Duodenal mucosa (tissue), 2 donors: ENCODE measurements around the gene STEAP3.

Source experiments
- H3K27ac ChIP-seq: one replicate; pipeline ENCODE4 v1.7.0; 2013; ENCODE audit warnings: low read depth, low read length
- H3K27me3 ChIP-seq, 2 donors: one replicate each; pipeline ENCODE4 v1.7.0; 2013; ENCODE audit warnings: low read length in 2 of 2, control low read depth in 1 of 2; ENCODE audit not compliant: insufficient read depth in 2 of 2, control insufficient read depth in 1 of 2
- H3K36me3 ChIP-seq, 2 donors: one replicate each; pipeline ENCODE4 v1.7.0; 2013; ENCODE audit warnings: low read length in 2 of 2, control low read depth in 1 of 2; ENCODE audit not compliant: insufficient read depth in 2 of 2, control insufficient read depth in 1 of 2
- H3K4me1 ChIP-seq, 2 donors: one replicate each; pipeline ENCODE4 v1.7.0; 2013; ENCODE audit warnings: low read length in 2 of 2, control low read depth in 1 of 2; ENCODE audit not compliant: insufficient read depth in 2 of 2, control insufficient read depth in 1 of 2
- H3K4me3 ChIP-seq, 2 donors: one replicate each; pipeline ENCODE4 v1.7.0; 2013; ENCODE audit warnings: low read length in 2 of 2, low read depth in 1 of 2
- H3K9ac ChIP-seq, 2 donors: one replicate each; pipeline ENCODE4 v1.7.0; 2013; ENCODE audit warnings: low read length in 2 of 2, low read depth in 1 of 2
- H3K9me3 ChIP-seq, 2 donors: one replicate each; pipeline ENCODE4 v1.7.0; 2013; ENCODE audit warnings: low read length in 2 of 2, control low read depth in 1 of 2; ENCODE audit not compliant: control insufficient read depth in 1 of 2

Gene STEAP3

DNA sequence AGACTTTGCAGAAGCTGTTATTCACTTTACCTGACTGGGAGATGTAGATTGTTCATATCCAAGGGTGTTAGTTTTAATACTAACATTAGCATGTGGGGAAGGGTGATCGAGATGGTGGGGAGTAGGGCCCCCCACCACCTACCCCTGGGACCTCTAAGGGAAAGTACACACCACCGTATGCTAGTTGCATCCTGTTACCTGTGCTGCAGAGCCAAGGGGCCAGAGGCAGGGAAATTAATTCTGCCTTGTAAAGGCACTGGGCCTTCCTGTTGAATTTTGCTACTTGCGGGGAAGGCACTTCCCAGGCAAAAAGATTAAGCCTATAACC is 9.0 kb downstream of the STEAP3 start:
- Histone ChIP-seq H3K4me1 (no peaks in the 10 kb centered on the region), H3K9ac (no peak overlapping the region), H3K27ac (no peak overlapping the region), H3K36me3 (peaks cover 0 to 4% of the 10 kb centered on the region in 2 donors), H3K9me3 (no peaks in the 10 kb centered on the region), H3K4me3 (no peak overlapping the region), H3K27me3 (no peaks in the 10 kb centered on the region)

DNA sequence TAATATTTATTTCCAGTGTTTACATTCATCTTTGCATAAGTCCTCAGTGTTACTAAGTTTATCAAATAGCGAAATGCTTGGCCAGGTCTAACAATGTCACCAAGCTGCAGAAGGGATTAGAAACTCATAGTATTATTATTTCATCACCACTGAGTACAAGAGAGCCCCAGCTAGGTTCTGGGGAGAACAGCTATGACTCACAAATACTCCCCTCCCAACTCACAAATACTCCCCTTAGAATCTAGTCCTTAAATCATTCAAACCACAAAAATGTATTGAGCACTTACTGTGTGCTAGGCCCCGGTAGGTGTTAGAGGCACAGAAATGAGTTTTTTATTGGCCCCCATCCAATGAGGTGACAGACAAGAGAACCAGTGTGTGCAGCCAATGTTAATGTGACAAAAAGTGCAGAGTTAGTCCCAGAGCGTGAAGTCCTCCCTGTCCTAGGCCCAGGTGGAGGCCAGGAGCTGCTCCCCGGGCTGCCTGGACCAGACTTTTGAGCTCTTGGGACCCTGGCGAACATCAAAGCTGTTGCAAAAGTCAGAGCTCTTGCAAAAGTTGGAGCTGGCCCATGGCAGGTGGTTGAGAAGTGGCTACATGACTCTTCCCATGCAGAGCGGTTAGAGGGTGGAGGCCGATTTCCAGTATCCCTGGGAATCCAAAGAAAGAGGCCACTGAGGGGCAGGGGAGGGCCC is 9.8 kb downstream of the STEAP3 start:
- Histone ChIP-seq H3K9me3 (no peaks in the 10 kb centered on the region), H3K9ac (no peak overlapping the region), H3K4me1 (no peaks in the 10 kb centered on the region), H3K27ac (no peak overlapping the region), H3K36me3 (peaks cover 0 to 4% of the 10 kb centered on the region in 2 donors), H3K4me3 (no peak overlapping the region), H3K27me3 (no peaks in the 10 kb centered on the region)

DNA sequence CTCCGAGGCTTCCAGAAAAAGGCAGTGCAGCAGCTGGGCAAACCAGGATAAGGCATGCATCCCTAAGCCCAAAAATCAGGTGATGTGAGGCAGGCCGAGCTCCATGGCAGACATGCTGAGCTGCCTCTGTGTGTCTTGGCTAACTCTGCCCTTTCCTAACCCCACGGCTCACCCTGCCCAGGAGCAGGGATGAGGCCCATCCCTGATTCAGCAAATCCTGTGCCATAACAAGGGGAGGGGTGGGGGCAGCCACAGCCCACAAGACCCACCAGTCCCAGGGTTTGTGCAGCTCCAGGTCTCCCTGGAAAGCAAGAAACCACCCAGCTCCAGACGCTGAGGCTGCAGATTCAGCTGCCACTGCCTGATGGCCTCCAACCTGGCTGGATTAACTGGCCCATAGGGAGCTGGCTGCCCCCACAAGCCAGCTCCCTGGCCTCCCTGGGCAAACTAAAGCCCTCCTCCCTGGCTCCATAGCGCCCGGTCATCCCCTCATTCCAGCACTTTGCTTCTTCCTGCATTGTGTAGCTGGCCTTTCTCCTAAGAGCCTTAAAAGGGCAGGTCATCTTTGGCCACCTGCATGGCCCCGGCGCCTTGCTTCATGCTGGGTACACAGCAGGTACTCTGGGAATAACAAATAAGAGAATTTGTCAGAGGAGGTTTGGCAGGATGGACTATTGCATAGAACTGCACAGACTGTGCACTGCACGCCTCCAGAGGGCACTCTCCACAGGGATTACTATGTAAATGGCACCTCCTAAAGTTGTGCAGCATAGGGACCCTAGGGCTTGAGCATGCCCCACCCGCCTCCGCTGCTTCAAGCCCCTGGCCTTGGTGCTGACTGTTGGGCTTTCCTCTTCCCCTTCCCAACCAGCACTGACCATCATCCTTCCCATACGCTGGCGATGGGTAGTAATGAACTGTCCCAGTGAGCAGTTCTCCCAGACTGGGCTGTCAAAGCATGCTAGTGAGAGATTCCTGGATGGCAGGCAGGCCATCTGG is 10.7 kb downstream of the STEAP3 start:
- Histone ChIP-seq H3K9ac (no peak overlapping the region), H3K36me3 (peaks cover 0 to 4% of the 10 kb centered on the region in 2 donors), H3K4me3 (no peak overlapping the region), H3K27ac (no peak overlapping the region), H3K4me1 (no peaks in the 10 kb centered on the region), H3K27me3 (no peaks in the 10 kb centered on the region), H3K9me3 (no peaks in the 10 kb centered on the region)

DNA sequence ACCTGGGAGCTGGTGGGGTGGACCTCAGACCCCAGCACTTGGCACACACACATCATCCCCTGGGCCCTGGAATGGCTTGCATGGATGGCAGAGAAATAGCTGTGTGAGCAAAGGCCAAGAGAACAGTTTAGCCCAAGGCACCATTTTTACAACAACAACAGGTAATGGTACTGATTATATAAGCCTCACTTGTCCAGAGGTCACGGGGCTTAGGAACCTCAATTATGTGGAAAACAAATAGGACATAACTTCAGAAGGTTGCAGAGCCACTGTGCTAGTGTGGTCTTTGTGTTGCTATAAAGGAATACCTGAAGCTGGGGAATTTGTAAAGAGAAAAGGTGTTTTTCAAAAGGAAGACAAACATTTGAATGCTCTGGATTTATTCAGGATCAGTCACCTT is 13.2 kb downstream of the STEAP3 start:
- H3K9me3 ChIP-seq = no peaks in the 10 kb centered on the region
- peaks cover 8 to 10% of the 10 kb centered on the region in 2 donors for H3K4me1 ChIP-seq
- H3K27ac ChIP-seq = no peak overlapping the region
- no peak overlapping the region for H3K4me3 ChIP-seq
- H3K27me3 ChIP-seq = no peaks in the 10 kb centered on the region
- no peak overlapping the region for H3K9ac ChIP-seq
- H3K36me3 ChIP-seq = no peaks in the 10 kb centered on the region

DNA sequence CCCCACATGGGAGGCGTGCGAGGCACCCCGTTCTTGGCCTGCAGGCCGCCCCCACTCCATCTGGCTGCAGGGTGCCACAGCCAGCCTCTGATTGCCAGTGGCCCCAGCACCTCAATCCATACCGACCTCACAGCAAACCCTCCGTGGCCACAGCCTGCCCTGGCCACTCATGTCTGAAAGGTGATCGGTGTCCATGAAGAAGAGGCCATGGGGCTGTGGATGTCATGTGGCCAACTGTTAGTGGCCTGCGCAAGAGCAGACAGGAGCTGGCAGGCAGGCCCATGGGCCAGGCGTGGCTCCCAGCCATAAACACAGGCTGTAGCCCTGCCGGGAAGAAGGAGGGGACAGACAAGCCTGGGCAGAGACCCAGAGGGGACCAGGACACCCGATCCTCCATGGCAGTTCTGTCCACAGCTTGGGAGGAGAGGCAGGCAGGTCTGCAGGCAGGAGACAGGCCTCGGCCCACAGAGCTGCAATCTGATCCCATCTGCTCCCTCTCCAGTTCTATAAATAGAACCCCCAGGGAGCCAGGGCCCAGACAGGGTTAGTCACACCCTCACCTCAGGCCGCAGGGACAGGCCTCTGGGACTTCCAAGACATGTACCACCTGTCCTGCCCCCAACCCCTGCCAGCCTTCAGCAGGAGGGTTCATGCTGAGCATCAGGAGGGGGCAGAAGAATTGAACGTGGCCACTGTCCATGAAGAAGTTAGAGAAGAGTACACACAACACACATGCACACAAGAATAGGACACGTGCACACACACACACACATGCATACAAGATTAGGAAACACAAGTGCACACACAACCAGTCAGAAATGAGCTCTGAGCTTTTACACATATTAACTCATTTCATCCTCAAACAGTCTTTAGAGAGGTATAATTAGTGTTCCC is 16.9 kb downstream of the STEAP3 start:
- Histone ChIP-seq H3K9me3 (no peaks in the 10 kb centered on the region), H3K4me1 (peaks cover 8 to 10% of the 10 kb centered on the region in 2 donors), H3K36me3 (peaks cover 1 to 2% of the 10 kb centered on the region in 2 donors), H3K27me3 (no peaks in the 10 kb centered on the region), H3K9ac (no peak overlapping the region), H3K4me3 (no peak overlapping the region), H3K27ac (no peak overlapping the region)

DNA sequence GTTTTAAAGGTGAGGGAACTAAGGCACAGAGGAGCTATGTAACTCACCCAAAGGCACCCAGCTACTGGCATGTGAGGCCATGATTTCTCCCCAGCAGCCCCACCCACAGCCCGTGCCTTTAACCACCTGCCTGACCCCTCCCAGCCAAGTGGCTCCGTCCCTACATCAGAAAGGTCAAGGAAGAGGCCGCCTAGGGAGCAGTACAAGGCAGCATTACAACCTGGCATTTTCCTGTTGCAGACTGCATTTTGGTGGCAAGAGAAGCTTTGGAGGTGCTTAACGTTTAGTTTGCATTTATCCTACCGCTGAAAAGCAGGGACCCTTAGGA is 17.5 kb downstream of the STEAP3 start:
- peaks cover 6 to 8% of the 10 kb centered on the region in 2 donors for H3K36me3 ChIP-seq
- H3K4me3 ChIP-seq = no peak overlapping the region
- H3K4me1 ChIP-seq = peaks cover 8 to 10% of the 10 kb centered on the region in 2 donors
- no peaks in the 10 kb centered on the region for H3K9me3 ChIP-seq
- H3K27ac ChIP-seq = no peak overlapping the region
- no peaks in the 10 kb centered on the region for H3K27me3 ChIP-seq
- no peak overlapping the region for H3K9ac ChIP-seq

DNA sequence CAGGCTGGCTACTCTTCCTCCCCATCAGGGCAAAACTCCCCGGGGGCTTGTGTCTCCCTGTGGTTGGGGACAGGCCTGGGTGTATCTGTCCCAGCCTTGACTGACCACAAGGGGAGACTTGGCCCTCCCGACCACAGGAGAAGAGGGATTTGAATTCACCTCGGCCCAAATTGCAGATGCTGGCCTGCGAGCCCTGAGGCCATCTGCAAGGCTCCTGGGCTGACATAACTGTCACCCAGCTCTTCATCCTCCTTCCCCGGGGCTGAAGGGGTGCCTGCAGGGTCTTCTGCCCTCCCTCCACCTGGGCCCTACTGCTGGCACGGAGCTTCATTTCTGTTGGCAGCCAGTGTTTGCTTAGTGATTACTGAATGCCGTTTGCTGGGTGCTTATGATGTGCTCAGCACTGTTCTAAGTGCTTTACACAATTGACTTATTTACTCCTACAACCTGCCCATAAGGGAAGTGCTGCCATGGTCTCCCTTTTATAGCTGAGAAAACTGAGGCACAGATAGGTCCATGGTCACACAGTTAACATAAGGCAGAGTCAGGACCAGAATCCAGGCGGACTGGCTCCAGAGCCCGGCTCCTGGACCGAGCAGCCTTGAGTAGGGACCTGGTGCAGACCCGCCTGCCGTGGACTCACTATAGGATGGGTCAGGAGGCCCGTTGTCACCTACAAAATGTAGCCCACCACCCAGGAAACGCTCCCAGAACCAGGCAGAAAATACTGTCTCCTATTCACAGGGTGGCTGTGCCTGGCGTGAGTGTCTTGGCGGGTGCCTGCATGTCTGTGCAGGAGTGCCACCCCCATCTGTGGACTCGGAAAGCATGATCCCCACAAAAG is 18.9 kb downstream of the STEAP3 start:
- Histone ChIP-seq H3K4me3 (no peak overlapping the region), H3K9me3 (no peaks in the 10 kb centered on the region), H3K36me3 (peaks cover 6 to 19% of the 10 kb centered on the region in 2 donors), H3K27ac (no peak overlapping the region), H3K9ac (no peak overlapping the region), H3K4me1 (peaks cover 8 to 10% of the 10 kb centered on the region in 2 donors), H3K27me3 (no peaks in the 10 kb centered on the region)

DNA sequence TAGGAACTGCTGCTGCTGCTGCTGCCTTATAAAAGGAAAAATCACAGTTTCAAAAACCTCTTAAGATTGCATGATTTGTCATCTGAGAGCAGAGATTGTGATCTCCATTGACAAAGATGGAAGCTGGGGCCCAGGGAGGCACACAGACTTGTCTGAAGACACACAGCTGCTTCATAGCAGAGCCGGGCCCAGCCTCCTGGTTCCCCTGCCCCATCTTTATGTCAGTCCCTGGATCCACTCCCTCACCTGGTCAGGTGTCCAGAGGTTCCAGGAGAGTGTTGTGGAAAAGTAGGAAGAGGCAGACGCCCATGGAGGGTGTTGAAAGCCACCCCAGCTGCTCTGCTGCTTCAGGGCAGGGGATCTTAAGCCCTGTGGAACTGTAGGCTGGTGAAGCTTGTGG is 20.0 kb downstream of the STEAP3 start:
- Histone ChIP-seq H3K4me1 (peaks cover 8 to 10% of the 10 kb centered on the region in 2 donors), H3K27ac (no peak overlapping the region), H3K36me3 (peaks cover 6 to 29% of the 10 kb centered on the region in 2 donors), H3K4me3 (no peak overlapping the region), H3K9ac (no peak overlapping the region), H3K9me3 (no peaks in the 10 kb centered on the region), H3K27me3 (no peaks in the 10 kb centered on the region)

DNA sequence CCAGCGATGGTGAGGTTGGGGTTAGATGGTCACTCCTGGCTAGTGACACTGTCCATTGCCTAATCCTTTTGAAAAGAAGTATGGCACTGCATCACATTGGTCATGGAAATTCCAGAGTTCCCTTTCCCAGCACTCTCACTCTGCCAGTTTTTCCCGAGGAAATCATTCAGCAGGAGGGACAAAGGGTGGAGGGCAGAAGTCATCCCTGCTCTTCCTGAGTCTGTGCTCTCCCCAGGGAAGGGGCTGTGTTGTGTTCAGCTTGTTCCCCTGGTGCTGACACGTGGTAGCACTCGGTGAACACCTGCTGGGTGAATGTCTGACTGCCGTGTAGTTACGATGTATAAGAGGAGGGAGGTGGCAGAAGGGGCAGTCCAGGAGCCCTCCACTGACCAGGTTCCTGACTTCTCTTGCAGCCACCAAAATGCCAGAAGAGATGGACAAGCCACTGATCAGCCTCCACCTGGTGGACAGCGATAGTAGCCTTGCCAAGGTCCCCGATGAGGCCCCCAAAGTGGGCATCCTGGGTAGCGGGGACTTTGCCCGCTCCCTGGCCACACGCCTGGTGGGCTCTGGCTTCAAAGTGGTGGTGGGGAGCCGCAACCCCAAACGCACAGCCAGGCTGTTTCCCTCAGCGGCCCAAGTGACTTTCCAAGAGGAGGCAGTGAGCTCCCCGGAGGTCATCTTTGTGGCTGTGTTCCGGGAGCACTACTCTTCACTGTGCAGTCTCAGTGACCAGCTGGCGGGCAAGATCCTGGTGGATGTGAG is 21.6 kb downstream of the STEAP3 start:
- no peaks in the 10 kb centered on the region for H3K9me3 ChIP-seq
- no peak overlapping the region for H3K4me3 ChIP-seq
- H3K27ac ChIP-seq = no peak overlapping the region
- H3K27me3 ChIP-seq = no peaks in the 10 kb centered on the region
- H3K36me3 ChIP-seq = peaks cover 6 to 38% of the 10 kb centered on the region in 2 donors
- peaks cover 2 to 8% of the 10 kb centered on the region in 2 donors for H3K4me1 ChIP-seq
- no peak overlapping the region for H3K9ac ChIP-seq
